Upper lobe of left lung (tissue), 6 donors: ENCODE data around the gene SPATA12. TPM values are rescaled to one million over a fixed set of nuclear protein-coding genes. Genes with fewer than 3 reads are reported as not detected.

ENCODE experiments used
- ATAC-seq, 2 donors: fragments of 200-7000 bp; cut with Tn5 transposase; one replicate each; pipeline ENCODE4 v1.9.1; 2022; ENCODE audit warnings: mild to moderate bottlenecking in 2 of 2, moderate library complexity in 2 of 2; ENCODE audit not compliant: low FRiP score in 2 of 2
- DNase-seq, 2 donors: peaks; one replicate each; pipeline ENCODE4 v3.0.0-alpha.2; 2019 to 2020
- H3K27ac ChIP-seq, 4 donors: fragments of 200-600 bp; sonication (generic); one replicate each; pipeline ENCODE4 v1.5.1; 2016 to 2019
- H3K27me3 ChIP-seq, 4 donors: fragments of 200-600 bp; sonication (generic); one replicate each; pipeline ENCODE4 v1.5.1; 2017 to 2019
- H3K36me3 ChIP-seq, 4 donors: fragments of 200-600 bp; sonication (generic); one replicate each; pipeline ENCODE4 v1.5.1; 2016 to 2019
- H3K4me1 ChIP-seq, 4 donors: fragments of 200-600 bp; sonication (generic); one replicate each; pipeline ENCODE4 v1.5.1; 2018 to 2019
- H3K4me3 ChIP-seq, 4 donors: fragments of 200-600 bp; sonication (generic); one replicate each; pipeline ENCODE4 v1.5.1; 2017 to 2019; ENCODE audit warnings: mild to moderate bottlenecking in 2 of 4, moderate library complexity in 1 of 4
- H3K9me3 ChIP-seq, 4 donors: fragments of 200-600 bp; sonication (generic); one replicate each; pipeline ENCODE4 v1.5.1; 2018 to 2019
- CTCF ChIP-seq, 6 experiments: fragments of 450-650 bp in 4 of 6; fragments of 200-600 bp in 2 of 6; sonication (generic) in 2 of 6; IDR thresholded peaks; one replicate each; pipeline ENCODE4 v1.5.1; 2016 to 2019; ENCODE audit warnings: antibody characterized with exemption in 6 of 6
- EP300 ChIP-seq, 4 donors: sonication (generic); formaldehyde crosslinking; IDR thresholded peaks; one replicate each; pipeline ENCODE4 v1.5.1; 2017; ENCODE audit warnings: antibody characterized with exemption in 4 of 4, control low read depth in 2 of 4
- POLR2A ChIP-seq, 4 donors: fragments of 450-650 bp; IDR thresholded peaks; one replicate each; pipeline ENCODE4 v1.5.1; 2016 to 2017; ENCODE audit warnings: antibody characterized with exemption in 4 of 4, mild to moderate bottlenecking in 2 of 4
- POLR2AphosphoS5 ChIP-seq, 2 donors: sonication (generic); formaldehyde crosslinking; IDR thresholded peaks; one replicate each; pipeline ENCODE4 v1.5.1; 2017; ENCODE audit warnings: antibody characterized with exemption in 2 of 2
- WGBS, 2 donors: methylation state at CpG; one replicate each; pipeline ENCODE4 v1.1.5; 2017 to 2018; 5-methylcytosine and 5-hydroxymethylcytosine counted together
- total RNA-seq, 6 donors: library from RNA; depleted of rRNA in 4 of 6; stranded (reverse); fragments of >200 nt in 4 of 6; gene quantifications; one replicate each; pipeline versions ENCODE4 v1.1.0 to v1.2.1, GENCODE V29; 2016 to 2021
- donor health status: DM: no; HTN: no; CAD: no; lungs with moderate emphysema.
- donor health status: DM: no; HTN: yes; CAD: no; lungs with severe emphysema.

Gene SPATA12
- total RNA-seq, 6 donors from 2014 or later: 0.27 to 1.0 (median 0.36) TPM; not detected in 2

- DNase-seq (peak in 1 of 2 donors; percentile 53), ATAC-seq (peak; percentile 32 to 82)
- Histone ChIP-seq H3K9me3 (no peaks in the 10 kb centered on the region), H3K27ac (peak overlapping the region in 1 of 4 donors; percentile 52), H3K4me1 (peaks cover 8 to 22% (median 13%) of the 10 kb centered on the region in 4 donors), H3K27me3 (peaks cover 0 to 6% (median 0%) of the 10 kb centered on the region in 4 donors), H3K36me3 (no peaks in the 10 kb centered on the region), H3K4me3 (peak overlapping the region; percentile 35 to 85 (median 79))
- no peak for TF ChIP-seq EP300 (IDR thresholded peaks at IDR 0.05)
- no peak for TF ChIP-seq POLR2A (IDR thresholded peaks at IDR 0.05)
- no peak for TF ChIP-seq POLR2AphosphoS5 (IDR thresholded peaks at IDR 0.05)
- peak in 1 of 6 experiments; percentile 8 for TF ChIP-seq CTCF (IDR thresholded peaks at IDR 0.05)
- WGBS, 2 donors: 2 to 4% methylated on average over 11 to 14 of the region's 15 CpGs
Measured at GRCh38 chr3:57078344-57078634, 17.8 kb downstream of the SPATA12 start.

- H3K27ac ChIP-seq: peak overlapping the region in 1 of 4 donors; percentile 52
- 0% methylated on average over 1 of the region's 91 CpGs; no CpG with 5 or more reads in 1 of the 2 donors for WGBS, 2 donors
Measured at GRCh38 chr3:57078635-57079473, 18.4 kb downstream of the SPATA12 start.

GRCh38 chr3:57079474-57079831, 19.0 kb downstream of the SPATA12 start:
- WGBS, 2 donors: 24 to 34% methylated on average over 10 to 16 of the region's 25 CpGs
- Histone ChIP-seq H3K27me3 (peaks cover 0 to 6% (median 0%) of the 10 kb centered on the region in 4 donors), H3K4me3 (peak overlapping the region in 3 of 4 donors; percentile 79 to 85 (median 79)), H3K9me3 (no peaks in the 10 kb centered on the region), H3K36me3 (no peaks in the 10 kb centered on the region), H3K27ac (no peak overlapping the region), H3K4me1 (peaks cover 8 to 22% (median 13%) of the 10 kb centered on the region in 4 donors)
- ATAC-seq: peak in 1 of 2 donors; percentile 1
- peak in 1 of 2 donors; percentile 87 for DNase-seq
- TF ChIP-seq EP300 (IDR thresholded peaks at IDR 0.05): no peak
- TF ChIP-seq CTCF (IDR thresholded peaks at IDR 0.05): no peak
- TF ChIP-seq POLR2A (IDR thresholded peaks at IDR 0.05): no peak
- TF ChIP-seq POLR2AphosphoS5 (IDR thresholded peaks at IDR 0.05): no peak

More at GRCh38 chr3:57078635-57079473, 18.4 kb downstream of the SPATA12 start:
- no peaks in the 10 kb centered on the region for H3K9me3 ChIP-seq
- DNase-seq (peak; percentile 68 to 92), ATAC-seq (peak; percentile 11 to 90)
- peak overlapping the region; percentile 35 to 85 (median 79) for H3K4me3 ChIP-seq
- H3K4me1 ChIP-seq: peaks cover 8 to 22% (median 13%) of the 10 kb centered on the region in 4 donors
- peak in 1 of 6 experiments; percentile 8 for TF ChIP-seq CTCF (IDR thresholded peaks at IDR 0.05)
- no peak for TF ChIP-seq POLR2AphosphoS5 (IDR thresholded peaks at IDR 0.05)
- no peaks in the 10 kb centered on the region for H3K36me3 ChIP-seq
- peaks cover 0 to 6% (median 0%) of the 10 kb centered on the region in 4 donors for H3K27me3 ChIP-seq

- Histone ChIP-seq H3K9me3 (no peaks in the 10 kb centered on the region), H3K27me3 (peaks cover 0 to 6% (median 0%) of the 10 kb centered on the region in 4 donors), H3K4me1 (peaks cover 8 to 22% (median 13%) of the 10 kb centered on the region in 4 donors), H3K36me3 (no peaks in the 10 kb centered on the region), H3K4me3 (no peak overlapping the region), H3K27ac (no peak overlapping the region)
- no peak for TF ChIP-seq CTCF (IDR thresholded peaks at IDR 0.05)
- TF ChIP-seq POLR2A (IDR thresholded peaks at IDR 0.05): no peak
- no peak for TF ChIP-seq EP300 (IDR thresholded peaks at IDR 0.05)
- TF ChIP-seq POLR2AphosphoS5 (IDR thresholded peaks at IDR 0.05): no peak
- WGBS, 2 donors: 98 to 99% methylated on average over 3 to 4 of the region's 4 CpGs
- ATAC-seq: no peak
- no peak for DNase-seq
Measured at GRCh38 chr3:57080171-57080570, 19.7 kb downstream of the SPATA12 start.
